ENCODE data around the gene CNFN.
"Not testable (repeated sequence)": the region's sequence is repeated elsewhere in the genome, so short reads cannot be mapped to it uniquely, and the experiment has no call there.

The CNFN gene

DNA sequence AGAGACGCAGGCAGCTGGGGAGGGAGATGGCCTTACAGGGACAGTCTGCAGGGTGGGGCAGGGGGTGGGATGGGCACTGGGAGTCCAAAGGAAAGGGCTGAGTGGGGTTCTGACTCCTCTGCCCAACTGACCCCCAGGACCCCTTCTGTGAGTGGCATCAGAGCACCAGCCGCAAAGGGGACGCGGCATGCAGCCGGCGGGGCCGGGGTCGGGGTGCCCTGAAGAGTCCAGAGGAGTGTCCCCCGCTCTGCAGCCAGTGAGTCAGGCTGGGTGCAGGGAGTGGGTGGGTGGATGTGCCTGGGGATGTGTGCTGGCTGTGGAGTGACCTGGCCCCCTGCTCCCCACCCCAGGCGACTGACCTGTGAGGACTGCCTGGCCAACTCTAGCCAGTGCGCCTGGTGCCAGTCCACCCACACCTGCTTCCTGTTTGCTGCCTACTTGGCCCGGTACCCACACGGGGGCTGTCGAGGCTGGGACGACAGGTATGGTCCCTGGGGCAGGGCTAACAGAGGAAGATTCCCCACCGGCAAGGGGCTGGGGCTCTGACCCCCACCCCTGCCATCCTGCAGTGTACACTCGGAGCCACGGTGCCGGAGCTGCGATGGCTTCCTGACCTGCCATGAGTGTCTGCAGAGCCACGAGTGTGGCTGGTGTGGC, 38.9 kb downstream of the CNFN start:
- no peak for DNase-seq (ENCODE audit: low read depth in 2 of 2)

DNA sequence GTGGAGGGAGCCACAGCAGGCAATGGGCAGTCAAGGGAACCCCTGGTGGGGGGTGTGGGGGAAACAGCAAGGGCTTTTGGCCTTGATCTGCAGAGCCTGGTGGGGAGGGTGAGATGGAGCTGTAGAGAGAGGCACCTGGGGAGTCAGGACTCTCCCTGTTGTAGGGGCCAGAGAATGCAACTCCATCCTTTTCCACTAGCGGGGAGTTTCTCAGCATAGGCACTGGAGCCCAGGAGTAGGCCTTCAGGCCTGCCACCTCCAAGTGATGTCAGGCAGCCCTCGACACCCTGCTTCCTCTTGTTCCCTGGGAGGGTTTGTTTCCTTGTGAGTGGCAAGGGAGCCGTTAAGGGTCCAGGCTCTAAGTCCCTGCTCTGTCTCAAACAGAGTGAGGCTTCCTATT, 39.7 kb downstream of the CNFN start:
- DNase-seq (ENCODE audit: low read depth in 2 of 2): no peak

DNA sequence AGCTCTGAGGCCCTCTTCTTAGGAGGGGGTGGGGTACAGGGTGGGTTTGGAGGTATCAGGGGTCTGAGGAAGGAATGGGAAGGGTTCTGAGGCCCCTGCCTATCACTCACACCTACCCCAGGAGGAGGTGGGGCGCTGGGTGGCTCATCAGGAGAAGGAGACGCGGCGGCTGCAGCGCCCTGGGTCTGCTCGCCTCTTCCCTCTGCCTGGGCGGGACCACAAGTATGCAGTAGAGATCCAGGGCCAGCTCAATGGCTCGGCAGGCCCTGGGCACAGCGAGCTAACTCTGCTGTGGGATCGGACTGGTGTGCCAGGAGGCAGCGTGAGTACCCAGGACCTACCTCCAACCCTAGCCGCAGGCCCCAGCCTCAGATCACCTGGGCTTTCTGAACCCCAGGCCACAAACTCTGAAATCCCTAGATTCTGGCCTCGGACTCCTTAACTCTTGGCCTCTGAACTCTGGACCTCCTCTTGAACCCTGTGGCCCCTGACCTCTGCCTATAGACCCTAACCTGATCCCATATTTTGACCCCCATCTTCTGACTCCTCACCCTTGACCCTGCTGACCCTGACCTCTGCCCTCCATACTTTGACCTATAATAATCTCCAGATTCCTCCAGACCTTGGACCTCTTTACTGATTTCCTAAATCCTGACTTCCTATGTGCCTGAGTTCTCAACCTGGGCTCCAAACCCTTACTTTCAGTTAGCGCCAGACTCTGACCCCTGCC, 40.6 kb downstream of the CNFN start:
- no peak for DNase-seq (ENCODE audit: low read depth in 2 of 2)

DNA sequence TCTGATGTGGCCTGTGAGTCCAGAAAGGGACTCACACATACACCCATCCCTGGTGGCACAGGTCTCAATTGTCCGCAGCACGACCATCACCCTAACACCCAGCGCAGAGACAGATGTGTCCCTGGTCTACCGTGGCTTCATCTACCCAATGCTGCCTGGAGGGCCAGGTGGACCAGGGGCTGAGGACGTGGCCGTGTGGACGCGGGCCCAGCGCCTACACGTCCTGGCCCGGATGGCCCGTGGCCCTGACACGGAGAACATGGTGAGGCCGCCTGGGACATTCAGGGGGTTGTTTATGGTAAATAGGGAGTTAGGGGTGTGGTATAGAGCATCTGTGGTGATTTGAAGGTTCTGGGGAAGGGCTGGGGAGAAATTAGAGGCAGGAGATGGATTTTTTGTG, 41.9 kb downstream of the CNFN start:
- no peak for DNase-seq (ENCODE audit: low read depth in 2 of 2)

DNA sequence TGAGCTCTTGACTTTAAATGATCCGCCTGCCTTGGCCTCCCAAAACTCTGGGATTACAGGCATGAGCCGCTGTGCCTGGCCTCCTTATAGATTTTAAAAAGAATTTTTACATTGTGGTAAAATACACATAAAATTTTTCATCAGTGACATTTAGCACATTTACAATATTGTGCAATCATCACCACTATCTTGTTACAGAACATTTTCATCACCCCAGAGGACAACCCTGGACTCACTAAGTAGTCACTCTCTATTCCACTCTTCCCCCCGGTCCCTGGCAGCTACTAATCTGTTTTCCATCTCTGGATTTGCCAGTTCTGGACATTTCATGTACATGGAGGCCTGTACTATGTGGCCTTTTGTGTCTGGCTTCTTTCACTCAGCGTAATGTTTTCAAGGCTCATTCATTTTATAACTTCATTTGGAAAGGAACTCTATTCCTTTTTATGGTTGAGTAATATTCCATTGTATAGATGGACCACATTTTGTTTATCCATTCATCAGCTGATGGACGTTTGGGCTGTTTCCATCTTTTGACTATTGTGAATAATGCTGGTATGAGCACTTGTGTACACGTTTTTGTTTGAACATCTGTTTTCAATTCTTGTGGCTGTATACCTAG, 44.8 kb downstream of the CNFN start:
- no peak for DNase-seq (ENCODE audit: low read depth in 2 of 2)

DNA sequence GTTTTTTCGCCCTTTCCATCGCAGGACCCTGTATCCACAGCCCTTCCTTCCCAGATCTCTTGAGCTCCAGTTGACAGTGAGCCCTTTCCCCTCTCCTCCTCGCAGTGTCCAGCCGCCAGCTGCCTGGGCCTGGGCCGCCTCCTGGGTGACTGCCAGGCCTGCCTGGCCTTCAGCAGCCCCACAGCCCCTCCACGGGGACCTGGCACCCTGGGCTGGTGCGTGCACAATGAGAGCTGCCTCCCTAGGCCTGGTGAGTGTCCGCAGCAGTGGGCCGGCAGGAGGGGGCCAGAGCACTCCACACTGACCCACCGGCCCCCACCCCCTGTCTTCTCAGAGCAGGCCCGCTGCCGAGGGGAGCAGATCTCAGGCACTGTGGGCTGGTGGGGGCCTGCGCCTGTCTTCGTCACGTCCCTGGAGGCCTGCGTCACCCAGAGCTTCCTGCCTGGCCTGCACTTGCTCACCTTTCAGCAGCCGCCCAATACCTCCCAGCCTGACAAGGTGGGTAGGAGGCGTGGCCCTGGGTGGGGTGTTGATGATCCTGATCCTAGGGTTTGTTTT, 45.7 kb downstream of the CNFN start:
- no peak for DNase-seq (ENCODE audit: low read depth in 2 of 2)

DNA sequence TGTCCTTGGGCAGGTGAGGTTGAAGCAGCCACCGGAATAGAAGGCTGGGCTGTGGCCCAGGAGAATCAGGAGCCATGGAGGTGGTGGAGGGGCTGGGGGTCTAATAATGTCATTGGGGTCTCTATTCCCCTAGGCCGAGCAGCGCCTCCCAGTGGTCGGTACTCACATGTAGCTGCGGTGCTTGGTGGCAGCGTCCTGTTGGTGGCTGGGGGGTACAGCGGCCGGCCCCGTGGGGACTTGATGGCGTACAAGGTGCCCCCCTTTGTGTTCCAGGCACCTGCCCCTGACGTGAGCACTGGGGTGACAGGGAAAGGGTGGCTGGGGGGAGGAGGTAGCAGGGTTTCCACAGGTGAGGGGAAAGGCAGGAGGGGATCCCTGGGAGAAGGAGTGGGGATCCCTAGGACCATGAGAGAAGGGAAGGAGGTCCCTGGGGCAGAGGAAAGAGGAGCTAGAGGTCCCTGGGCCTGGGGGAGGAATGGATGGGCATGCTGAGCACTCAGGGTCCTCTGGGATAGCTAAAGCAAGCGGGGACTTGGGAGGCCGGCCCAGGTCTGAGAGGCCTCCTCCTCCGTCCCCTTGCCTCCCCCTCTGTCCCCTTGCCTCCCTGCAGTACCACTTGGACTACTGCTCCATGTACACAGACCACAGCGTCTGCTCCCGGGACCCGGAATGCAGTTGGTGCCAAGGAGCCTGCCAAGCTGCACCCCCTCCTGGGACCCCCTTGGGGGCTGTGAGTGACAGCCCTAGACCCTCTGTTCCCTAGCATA, 46.6 kb downstream of the CNFN start:
- DNase-seq (ENCODE audit: low read depth in 2 of 2): no peak

DNA sequence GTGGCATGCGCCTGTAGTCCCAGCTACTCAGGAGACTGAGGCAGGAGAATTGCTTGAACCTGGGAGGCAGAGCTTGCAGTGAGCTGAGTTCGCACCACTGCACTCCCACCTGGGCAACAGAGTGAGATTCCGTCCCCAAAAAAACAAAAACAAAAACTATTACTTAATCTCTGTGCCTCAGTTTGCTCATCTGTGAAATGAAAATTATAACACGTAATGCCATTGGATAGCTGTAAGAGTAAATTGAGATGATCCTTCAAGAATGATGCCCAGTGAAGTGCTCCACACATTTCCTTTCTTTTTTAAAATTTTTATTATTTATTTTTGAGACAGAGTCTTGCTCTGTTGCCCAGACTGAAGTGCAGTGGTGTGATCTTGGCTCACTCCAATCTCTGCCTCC, 50.2 kb downstream of the CNFN start:
- not testable (repeated sequence) for DNase-seq (ENCODE audit: low read depth in 2 of 2)

DNA sequence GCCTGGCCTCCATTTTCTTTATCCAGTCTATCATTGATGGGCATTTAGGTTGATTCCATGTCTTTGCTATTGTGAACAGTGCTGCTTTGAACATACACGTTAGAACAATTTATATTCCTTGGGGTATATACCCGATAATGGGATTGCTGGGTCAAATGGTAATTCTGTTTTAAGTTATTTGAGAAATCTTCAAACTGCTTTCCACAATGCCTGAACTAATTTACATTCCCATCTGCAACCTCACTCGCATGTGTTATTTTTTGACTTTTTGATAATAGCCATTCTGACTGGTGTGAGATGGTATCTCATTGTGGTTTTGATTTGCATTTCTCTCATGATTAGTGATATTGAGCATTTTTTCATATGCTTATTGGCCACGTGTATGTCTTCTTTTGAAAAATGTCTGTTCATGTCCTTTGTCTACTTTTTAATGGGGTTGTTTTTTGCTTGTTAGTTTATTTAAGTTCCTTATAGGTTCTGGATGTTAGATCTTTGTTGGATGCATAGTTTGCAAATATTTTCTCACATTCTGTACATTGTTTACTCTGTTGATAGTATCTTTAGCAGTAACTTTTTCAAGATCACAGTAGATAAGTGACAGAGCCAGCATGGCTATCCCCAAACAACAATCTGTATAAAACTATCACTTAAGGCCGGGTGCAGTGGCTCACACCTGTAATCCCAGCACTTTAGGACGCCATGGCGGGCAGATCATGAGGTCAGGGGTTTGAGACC, 50.8 kb downstream of the CNFN start:
- not testable (repeated sequence) for DNase-seq (ENCODE audit: low read depth in 2 of 2)

Measured in stimulated activated CD8-positive, alpha-beta memory T cell treated with anti-CD3 and anti-CD28 coated beads, Interleukin-15, amount 100 ng/mL, for 48 hours (primary cell).